Right lobe of liver (tissue), 6 donors: ENCODE results near the gene BRIP1. TPM values are rescaled to one million over a fixed set of nuclear protein-coding genes. Genes with fewer than 3 reads are reported as not detected.
"Not testable (repeated sequence)": the region's sequence is repeated elsewhere in the genome, so short reads cannot be mapped to it uniquely, and the experiment has no call there.

Source experiments
- ATAC-seq, 4 donors: fragments of 200-7000 bp; cut with Tn5 transposase; one replicate each; pipeline ENCODE4 v1.9.1; 2020; ENCODE audit warnings: mild to moderate bottlenecking in 4 of 4, moderate library complexity in 4 of 4
- DNase-seq, 3 donors: peaks; one replicate each; pipeline ENCODE4 v3.0.0-alpha.2; 2020
- H3K27ac ChIP-seq, 3 donors: fragments of 200-600 bp; one replicate each; pipeline ENCODE4 v1.8.0; 2022
- H3K27me3 ChIP-seq, 2 donors: fragments of 200-600 bp; one replicate each; pipeline ENCODE4 v1.8.0; 2022
- H3K36me3 ChIP-seq, 4 donors: fragments of 200-600 bp; sonication (generic) in 1 of 4; one replicate each; pipeline versions ENCODE4 v1.5.1 to v1.8.0; 2017 to 2022; ENCODE audit warnings: control low read depth in 1 of 4
- H3K4me1 ChIP-seq, 4 donors: fragments of 200-600 bp; sonication (generic) in 1 of 4; one replicate each; pipeline versions ENCODE4 v1.5.1 to v1.8.0; 2017 to 2022; ENCODE audit warnings: control low read depth in 1 of 4
- H3K4me3 ChIP-seq, 3 donors: fragments of 200-600 bp; one replicate each; pipeline ENCODE4 v1.8.0; 2022
- H3K9me3 ChIP-seq, 4 donors: fragments of 200-600 bp; sonication (generic) in 1 of 4; one replicate each; pipeline versions ENCODE4 v1.5.1 to v1.8.0; 2017 to 2022; ENCODE audit warnings: control low read depth in 1 of 4
- POLR2A ChIP-seq: fragments of 450-650 bp; IDR thresholded peaks from one replicate; pipeline ENCODE4 v1.6.1; 2017; ENCODE audit warnings: antibody characterized with exemption, mild to moderate bottlenecking
- WGBS: methylation state at CpG from one replicate; pipeline ENCODE4 v1.1.6; 2018; ENCODE audit warnings: low coverage, low lambda C conversion rate; ENCODE audit not compliant: insufficient coverage; ENCODE audit errors: missing lambda C conversion rate; 5-methylcytosine and 5-hydroxymethylcytosine counted together
- intact Hi-C, 2 donors: fragments of 100-400 bp; cut with DNase I; formaldehyde crosslinking; loops; one replicate each; pipeline versions ENCODE4 v1.11.2 to v1.14.1; 2022
- total RNA-seq, 6 experiments: library from RNA; depleted of rRNA in 2 of 6; stranded (reverse); fragments of >200 nt in 2 of 6; fragmentation: NEBNext Ultra II Directional in 3 of 6; extraction: Animal tissue kit (Norgen Biotek cat#: 25700) in 3 of 6; gene quantifications; one replicate each; pipeline versions ENCODE4 v1.1.0 to v1.2.4, GENCODE V29; 2016 to 2023
- TF ChIP-seq, protein P1 (sequence below), 4 donors: fragments of 200-600 bp in 3 of 4; fragments of 450-650 bp in 1 of 4; IDR thresholded peaks; one replicate each; pipeline versions ENCODE4 v1.5.1 to v1.8.0; 2016 to 2022; ENCODE audit warnings: antibody characterized with exemption in 4 of 4, mild to moderate bottlenecking in 2 of 4
- donor health status: DM: no; HTN: yes; CAD: no.
- donor health status: DM: no; HTN: no; CAD: no.
- donor health status: DM: no; HTN: no; CAD: no.
- donor health status: DM: no; HTN: yes; CAD: no.
- donor health status: DM: no; HTN: yes; CAD: no.

The BRIP1 gene
- total RNA-seq, 6 experiments from 2014 or later, result 1.0 to 1.6 (median 1.1) TPM

DNA sequence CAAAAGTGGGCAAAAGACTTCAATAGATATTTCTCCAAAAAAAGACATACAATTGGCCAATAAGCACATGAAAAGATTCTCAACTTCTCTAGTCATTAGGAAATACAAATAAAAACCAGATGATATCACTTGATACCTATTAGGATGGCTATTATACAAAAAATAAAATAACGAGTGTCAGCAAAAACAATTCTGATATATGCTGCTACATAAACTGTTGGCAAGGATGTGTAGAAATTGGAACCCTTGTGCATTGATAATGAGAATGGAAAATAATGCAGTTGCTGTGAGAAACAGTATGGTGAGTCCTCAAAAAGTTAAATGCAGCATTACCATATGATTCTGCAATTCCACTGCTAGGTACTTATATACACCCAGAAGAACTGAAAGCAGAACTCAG, 80.6 kb downstream of the BRIP1 start:
- intact Hi-C loops, result no loop called here
- Histone ChIP-seq H3K27ac (no peak overlapping the region), H3K9me3 (no peaks in the 10 kb centered on the region), H3K4me1 (no peaks in the 10 kb centered on the region), H3K27me3 (no peaks in the 10 kb centered on the region), H3K4me3 (no peak overlapping the region), H3K36me3 (no peaks in the 10 kb centered on the region)
- TF ChIP-seq, protein P1, sequence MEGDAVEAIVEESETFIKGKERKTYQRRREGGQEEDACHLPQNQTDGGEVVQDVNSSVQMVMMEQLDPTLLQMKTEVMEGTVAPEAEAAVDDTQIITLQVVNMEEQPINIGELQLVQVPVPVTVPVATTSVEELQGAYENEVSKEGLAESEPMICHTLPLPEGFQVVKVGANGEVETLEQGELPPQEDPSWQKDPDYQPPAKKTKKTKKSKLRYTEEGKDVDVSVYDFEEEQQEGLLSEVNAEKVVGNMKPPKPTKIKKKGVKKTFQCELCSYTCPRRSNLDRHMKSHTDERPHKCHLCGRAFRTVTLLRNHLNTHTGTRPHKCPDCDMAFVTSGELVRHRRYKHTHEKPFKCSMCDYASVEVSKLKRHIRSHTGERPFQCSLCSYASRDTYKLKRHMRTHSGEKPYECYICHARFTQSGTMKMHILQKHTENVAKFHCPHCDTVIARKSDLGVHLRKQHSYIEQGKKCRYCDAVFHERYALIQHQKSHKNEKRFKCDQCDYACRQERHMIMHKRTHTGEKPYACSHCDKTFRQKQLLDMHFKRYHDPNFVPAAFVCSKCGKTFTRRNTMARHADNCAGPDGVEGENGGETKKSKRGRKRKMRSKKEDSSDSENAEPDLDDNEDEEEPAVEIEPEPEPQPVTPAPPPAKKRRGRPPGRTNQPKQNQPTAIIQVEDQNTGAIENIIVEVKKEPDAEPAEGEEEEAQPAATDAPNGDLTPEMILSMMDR (IDR thresholded peaks at IDR 0.05), result no peak
- no peak for TF ChIP-seq POLR2A
- no peak for DNase-seq
- no peak for ATAC-seq
- WGBS, result 82% methylated on average over 1 of the region's 1 CpG

DNA sequence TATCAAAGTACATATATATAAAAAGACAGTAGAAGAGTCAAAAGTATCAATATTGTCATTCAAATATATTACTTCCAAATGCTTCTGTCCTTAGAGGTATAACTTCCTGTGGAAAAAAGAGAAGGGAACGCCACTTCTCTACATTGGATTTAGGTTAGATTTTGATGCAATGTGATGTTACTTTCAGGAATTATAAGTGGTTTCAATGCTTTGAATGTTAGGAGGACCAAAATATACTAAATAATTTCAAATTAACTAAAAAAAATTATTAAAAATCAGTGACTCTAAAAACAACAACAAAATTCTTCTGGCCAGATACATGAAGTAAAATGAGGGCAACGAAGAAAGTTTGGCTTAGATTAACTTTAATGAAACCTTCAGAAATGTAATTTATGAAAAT, 88.0 kb downstream of the BRIP1 start:
- Histone ChIP-seq H3K27ac (no peak overlapping the region), H3K36me3 (no peaks in the 10 kb centered on the region), H3K4me3 (no peak overlapping the region), H3K4me1 (no peaks in the 10 kb centered on the region), H3K27me3 (no peaks in the 10 kb centered on the region), H3K9me3 (no peaks in the 10 kb centered on the region)
- no peak for ATAC-seq
- intact Hi-C loops, result no loop called here
- no peak for TF ChIP-seq POLR2A
- TF ChIP-seq, protein P1 (IDR thresholded peaks at IDR 0.05), result no peak
- no peak for DNase-seq
- 82% methylated on average over 2 of the region's 2 CpGs for WGBS

DNA sequence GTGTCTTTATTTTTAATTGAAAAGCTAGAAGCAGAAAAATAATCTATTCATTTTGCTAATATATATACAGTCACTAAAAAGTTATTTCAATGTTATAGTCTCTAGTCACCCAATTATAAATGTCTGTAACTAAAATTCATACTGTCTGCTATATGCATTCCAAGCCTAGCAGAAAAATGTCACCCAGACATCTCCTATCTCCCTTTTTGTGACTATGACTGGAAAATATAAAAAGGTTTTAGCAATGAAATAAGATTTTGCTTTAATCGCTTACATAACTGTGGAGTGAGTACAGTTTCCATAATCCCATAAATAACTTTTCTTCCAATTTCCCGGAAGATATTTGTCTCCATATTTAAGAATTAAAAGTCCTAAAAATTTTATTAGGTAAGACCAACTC, 88.6 kb downstream of the BRIP1 start:
- 92% methylated on average over 2 of the region's 2 CpGs for WGBS

DNA sequence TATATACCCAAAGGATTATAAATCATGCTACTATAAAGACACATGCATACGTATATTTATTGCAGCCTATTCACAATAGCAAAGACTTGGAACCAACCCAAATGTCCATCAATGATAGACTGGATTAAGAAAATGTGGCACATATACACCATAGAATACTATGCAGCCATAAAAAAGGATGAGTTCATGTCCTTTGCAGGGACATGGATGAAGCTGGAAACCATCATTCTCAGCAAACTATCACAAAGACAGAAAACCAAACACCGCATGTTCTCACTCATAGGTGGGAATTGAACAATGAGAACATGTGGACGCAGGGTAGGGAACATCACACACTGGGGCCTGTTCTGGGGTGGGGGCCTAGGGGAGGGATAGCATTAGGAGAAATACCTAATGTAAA, 89.2 kb downstream of the BRIP1 start:
- ATAC-seq, H3K27ac ChIP-seq, H3K9me3 ChIP-seq, H3K4me3 ChIP-seq, H3K36me3 ChIP-seq, H3K4me1 ChIP-seq, DNase-seq, H3K27me3 ChIP-seq, intact Hi-C loops: not testable (repeated sequence)
- WGBS, result 100% methylated on average over 1 of the region's 3 CpGs

More for the DNA sequence above, 88.6 kb downstream of the BRIP1 start:
- Histone ChIP-seq H3K27me3 (no peaks in the 10 kb centered on the region), H3K27ac (no peak overlapping the region), H3K36me3 (no peaks in the 10 kb centered on the region), H3K4me1 (no peaks in the 10 kb centered on the region), H3K9me3 (no peaks in the 10 kb centered on the region), H3K4me3 (no peak overlapping the region)
- intact Hi-C loops, result no loop called here
- TF ChIP-seq, protein P1 (IDR thresholded peaks at IDR 0.05), result no peak
- TF ChIP-seq POLR2A, result no peak
- DNase-seq, result no peak
- no peak for ATAC-seq

DNA sequence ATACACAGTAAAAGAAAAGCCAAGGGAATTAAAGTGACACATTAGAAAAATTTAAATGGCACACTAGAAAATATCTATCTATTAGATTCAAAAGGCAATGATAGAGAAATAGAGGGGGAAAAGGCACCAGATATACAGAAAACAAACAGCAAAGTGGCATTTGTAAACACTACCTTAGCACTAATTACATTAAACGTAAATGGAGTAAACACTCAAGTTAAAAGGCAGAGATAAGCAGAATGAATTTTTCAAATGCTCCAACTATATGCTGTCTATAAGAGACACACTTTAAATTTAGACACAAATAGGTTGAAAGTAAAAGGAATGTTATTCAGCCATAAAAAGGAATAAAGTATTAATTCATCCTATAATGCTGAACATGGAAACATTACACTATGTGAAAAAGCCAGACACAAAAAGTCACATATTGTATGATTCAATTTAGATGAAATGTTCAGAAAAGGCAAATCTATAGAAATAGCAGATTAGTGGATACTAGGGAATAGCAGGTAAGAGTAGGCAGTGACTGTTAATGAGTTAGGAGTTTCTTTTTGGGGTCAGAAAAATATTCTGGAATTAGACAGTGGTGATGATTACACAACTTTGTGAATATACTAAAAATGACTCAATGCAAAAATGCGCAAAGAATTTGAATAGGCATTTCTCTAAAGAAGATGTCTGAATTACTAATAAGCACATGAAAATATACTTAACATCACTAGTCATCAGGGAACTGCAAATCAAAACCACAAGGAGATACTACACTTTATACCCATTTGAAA, 92.4 kb downstream of the BRIP1 start:
- 85% methylated on average over 2 of the region's 2 CpGs for WGBS
- intact Hi-C loops, result no loop called here
- no peak for ATAC-seq
- Histone ChIP-seq H3K4me1 (no peaks in the 10 kb centered on the region), H3K27me3 (no peaks in the 10 kb centered on the region), H3K9me3 (no peaks in the 10 kb centered on the region), H3K36me3 (no peaks in the 10 kb centered on the region), H3K4me3 (no peak overlapping the region), H3K27ac (no peak overlapping the region)
- no peak for TF ChIP-seq POLR2A
- TF ChIP-seq, protein P1 (IDR thresholded peaks at IDR 0.05), result no peak
- no peak for DNase-seq
